GM20000 (cell line): ENCODE data around the gene GPR84.

Source experiments
- DNase-seq: peaks from one replicate; pipeline ENCODE4 v3.0.0; 2012; ENCODE audit warnings: low spot score
- TF ChIP-seq, protein P1 (sequence below): IDR thresholded peaks from 2 replicates; pipeline ENCODE4 v1.5.1; 2012; ENCODE audit warnings: mild to moderate bottlenecking, control low read depth; ENCODE audit errors: extremely low read depth, missing control alignments

GPR84 gene

DNA sequence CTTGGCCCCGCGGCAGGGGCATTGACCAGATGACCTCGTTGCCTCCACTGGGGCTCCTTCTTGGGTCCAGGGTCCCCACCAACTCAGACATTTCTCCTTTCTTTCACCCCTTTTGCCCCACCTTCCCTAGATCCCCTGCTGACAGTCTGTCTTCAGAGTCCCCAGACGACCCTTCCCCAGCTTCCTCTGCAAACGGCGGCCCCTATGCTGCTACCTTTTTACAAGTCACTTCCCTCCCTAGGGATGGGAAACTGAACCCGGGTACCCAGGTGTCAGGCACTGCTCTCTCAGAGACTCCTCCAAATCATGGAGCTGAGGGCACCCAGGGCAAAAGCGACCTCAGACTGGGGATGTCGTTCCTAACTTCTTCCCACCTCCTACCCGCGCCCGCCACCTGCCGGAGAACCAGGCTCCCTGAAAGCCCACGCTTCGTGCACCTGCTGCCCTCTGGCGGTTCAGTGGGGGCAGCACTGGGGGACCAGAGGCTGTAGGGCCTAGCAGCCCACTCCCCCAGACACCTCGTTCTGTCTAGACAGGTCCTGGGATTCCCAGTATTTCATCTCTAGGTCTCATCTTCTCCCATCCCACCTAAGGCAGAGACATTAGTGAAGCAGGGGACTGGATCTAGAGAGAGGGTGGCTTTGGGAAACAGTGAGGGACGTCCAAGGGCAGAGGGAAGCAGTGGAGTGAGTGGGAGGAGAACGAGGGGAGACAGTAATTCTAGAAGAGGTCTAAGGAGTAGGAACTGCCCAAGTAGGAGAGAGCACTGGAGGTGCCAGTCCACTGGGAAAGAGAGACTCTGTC is 15.3 kb upstream of the GPR84 start:
- DNase-seq: peak; percentile 94
- TF ChIP-seq, protein P1, sequence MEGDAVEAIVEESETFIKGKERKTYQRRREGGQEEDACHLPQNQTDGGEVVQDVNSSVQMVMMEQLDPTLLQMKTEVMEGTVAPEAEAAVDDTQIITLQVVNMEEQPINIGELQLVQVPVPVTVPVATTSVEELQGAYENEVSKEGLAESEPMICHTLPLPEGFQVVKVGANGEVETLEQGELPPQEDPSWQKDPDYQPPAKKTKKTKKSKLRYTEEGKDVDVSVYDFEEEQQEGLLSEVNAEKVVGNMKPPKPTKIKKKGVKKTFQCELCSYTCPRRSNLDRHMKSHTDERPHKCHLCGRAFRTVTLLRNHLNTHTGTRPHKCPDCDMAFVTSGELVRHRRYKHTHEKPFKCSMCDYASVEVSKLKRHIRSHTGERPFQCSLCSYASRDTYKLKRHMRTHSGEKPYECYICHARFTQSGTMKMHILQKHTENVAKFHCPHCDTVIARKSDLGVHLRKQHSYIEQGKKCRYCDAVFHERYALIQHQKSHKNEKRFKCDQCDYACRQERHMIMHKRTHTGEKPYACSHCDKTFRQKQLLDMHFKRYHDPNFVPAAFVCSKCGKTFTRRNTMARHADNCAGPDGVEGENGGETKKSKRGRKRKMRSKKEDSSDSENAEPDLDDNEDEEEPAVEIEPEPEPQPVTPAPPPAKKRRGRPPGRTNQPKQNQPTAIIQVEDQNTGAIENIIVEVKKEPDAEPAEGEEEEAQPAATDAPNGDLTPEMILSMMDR: peak; percentile 100

DNA sequence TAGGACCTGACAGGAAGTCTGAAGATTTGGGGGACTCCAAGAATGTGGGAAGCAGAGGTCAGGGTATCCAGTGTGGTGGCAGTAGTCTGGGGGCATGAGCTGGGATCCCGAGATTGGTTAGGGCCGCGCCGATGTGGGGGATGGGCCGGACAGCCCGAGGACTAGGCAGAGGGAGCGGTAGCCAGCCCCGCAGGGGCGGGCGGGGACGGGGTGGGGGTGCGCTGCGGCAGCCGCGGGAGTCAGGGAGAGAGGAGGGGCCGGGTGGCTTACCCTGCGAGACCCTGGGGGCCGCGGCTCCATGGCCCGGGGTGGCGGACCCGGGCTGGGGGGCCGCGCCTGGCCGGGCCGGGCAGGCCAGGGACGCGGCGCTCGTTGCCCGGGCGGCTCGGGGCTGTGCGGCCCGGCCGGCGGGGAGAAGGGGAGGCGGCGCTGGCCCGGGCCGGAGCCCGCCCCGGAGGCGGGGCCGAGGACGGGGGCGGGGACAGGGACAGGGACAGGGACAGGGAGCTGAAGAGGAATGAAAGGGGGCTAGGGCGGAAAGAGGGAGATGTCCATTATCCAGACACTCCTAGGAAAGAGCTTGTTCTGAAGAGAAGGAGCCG is 14.6 kb upstream of the GPR84 start:
- peak; percentile 68 for DNase-seq
- TF ChIP-seq, protein P1: no peak

DNA sequence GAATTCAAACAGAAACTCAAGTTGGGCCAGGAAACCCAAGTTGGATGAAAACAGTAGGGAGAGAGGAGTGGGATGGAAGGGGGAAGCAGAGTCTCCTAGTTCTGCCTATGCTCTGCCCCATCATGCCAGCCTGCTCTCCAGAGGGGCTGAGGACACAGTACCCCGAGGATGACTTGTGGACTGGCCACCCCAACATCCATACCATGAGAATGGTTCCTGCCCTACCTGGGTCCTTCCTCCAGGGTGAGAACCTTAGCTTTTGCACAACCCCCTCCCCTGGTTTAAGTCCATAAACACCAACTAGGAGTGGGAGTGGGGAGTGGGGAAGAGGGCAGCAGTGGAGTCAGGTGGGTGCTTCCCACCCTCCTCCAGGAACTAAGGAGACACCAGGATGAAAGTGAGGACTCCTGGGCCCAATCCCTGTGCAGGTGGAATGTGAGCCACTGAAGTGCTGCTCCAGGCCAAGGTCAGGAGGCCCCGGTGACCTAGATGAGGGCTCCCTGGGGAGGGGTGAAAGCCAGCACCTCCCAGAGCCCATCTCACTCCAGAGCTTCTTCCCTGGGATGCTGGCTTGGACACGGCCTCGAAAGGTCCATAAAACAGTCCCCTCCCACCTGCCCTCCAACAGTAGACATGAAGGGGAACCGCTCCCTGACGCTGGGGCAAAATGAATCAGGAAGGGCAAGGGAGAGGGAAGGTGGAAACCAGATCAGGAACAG is 13.7 kb upstream of the GPR84 start:
- DNase-seq: no peak
- TF ChIP-seq, protein P1: no peak

DNA sequence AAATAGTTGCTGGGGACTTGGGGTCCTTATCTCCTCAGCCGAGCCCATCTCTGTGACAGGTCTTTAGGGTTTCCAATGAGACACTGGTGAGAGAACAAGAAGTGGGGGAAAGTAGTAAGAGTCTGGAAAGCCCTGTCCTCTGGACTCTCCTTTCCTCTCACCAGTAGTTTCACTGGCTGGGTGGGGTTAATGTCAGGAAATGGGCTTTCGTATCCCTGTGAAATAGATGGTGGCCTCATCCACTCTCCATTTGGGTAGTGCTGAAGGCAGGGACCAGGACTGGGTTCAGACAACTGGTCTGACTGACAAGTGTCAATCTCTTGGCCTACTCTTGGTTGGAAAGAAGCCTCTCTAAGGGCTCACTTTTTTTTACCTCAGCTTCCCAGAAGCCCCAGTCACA is 12.7 kb upstream of the GPR84 start:
- no peak for DNase-seq
- TF ChIP-seq, protein P1: no peak

DNA sequence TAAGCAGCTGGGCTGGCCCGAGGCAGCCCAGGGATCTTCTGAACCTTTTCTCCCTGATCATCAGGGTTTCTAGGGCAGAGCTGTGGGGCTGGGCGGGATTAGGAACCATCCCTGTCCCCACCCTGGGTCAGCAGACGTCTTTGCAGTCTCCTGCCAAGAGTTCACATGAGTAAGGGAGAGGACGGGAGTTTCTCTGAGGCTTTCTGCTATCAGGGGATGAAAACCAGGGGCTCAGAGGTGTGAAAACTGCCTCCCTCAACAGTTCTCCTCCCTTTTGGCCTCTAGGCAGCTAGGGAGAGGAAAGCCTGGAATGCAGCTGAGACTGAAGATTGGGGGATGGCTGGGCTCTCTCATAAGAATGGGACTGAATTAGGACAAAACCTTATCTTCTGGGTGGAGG is 12.3 kb upstream of the GPR84 start:
- TF ChIP-seq, protein P1: no peak
- no peak for DNase-seq

DNA sequence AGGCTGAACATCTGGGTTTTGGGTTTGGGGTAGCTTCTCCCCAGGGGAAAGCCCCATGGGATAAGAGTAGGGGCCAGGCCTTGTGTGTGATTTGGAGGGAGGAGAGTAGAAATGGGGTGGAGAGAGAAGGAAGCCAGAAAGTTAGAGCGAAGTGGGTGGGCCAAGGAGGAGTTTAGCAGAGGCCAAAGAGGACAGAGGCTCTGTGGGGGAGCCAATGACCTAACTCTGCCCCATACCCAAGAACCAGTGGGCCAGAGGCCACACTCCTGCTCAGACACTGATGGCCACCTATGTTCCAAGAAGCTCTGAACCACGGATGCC is 10.9 kb upstream of the GPR84 start:
- TF ChIP-seq, protein P1: no peak

More for the DNA sequence above, 10.9 kb upstream of the GPR84 start:
- DNase-seq: no peak
